Mesothelial cell of epicardium (in vitro differentiated cells): ENCODE data around the gene NUP188. TPM values are rescaled to one million over a fixed set of nuclear protein-coding genes. Genes with fewer than 3 reads are reported as not detected.

Experiments
- DNase-seq, 2 experiments: peaks; one replicate each; pipeline ENCODE4 v3.0.0; 2021; ENCODE audit warnings: low spot score in 2 of 2; ENCODE audit not compliant: unreplicated experiment in 2 of 2
- H3K27ac Mint-ChIP-seq: 2 replicates; pipeline ENCODE4 v1.8.0; 2021; ENCODE audit warnings: mixed read lengths
- H3K27me3 Mint-ChIP-seq: 2 replicates; pipeline ENCODE4 v1.8.0; 2021; ENCODE audit warnings: low read depth, mixed read lengths
- H3K36me3 Mint-ChIP-seq: 2 replicates; pipeline ENCODE4 v1.8.0; 2021; ENCODE audit warnings: mixed read lengths
- H3K4me1 Mint-ChIP-seq: 2 replicates; pipeline ENCODE4 v1.8.0; 2021; ENCODE audit warnings: mixed read lengths
- H3K4me3 Mint-ChIP-seq: 2 replicates; pipeline ENCODE4 v1.8.0; 2021; ENCODE audit warnings: mild to moderate bottlenecking, moderate library complexity, mixed read lengths
- H3K9me3 Mint-ChIP-seq: 2 replicates; pipeline ENCODE4 v1.8.0; 2021; ENCODE audit warnings: mixed read lengths
- total RNA-seq: library from RNA; stranded (reverse); gene quantifications from 3 replicates; pipeline ENCODE4 v1.2.1, GENCODE V29; 2021
- TF ChIP-seq, protein P1 (sequence below): fragments of 200-600 bp; sonication (generic); IDR thresholded peaks from one replicate; pipeline ENCODE4 v1.5.0; 2021; ENCODE audit warnings: antibody characterized with exemption; ENCODE audit not compliant: unreplicated experiment

Gene NUP188
- total RNA-seq, 1 donor from 2014 or later: 56.6 TPM

DNA sequence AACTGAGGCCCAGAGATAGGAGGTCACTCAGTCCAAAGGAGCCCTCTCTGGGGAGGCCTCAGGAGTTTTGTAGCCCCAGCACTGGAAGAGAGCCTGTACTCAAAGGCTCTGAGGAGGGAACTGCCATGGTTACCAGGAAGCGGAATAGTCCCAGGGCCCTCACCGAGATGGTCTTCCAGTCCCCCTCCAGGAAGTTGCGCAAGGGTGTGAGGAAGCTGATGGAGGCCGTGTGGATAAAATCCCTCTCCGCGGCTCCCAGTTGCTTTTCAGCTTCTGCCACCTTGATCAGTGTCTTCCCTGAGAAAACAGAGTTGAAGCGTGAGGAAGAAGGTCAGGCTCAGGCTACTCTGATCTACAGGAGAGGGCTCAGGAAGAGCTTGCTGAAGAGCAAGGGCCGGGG, 67.1 kb downstream of the NUP188 start:
- Mint-ChIP-seq H3K4me1 (no peaks in the 10 kb centered on the region), H3K36me3 (peaks cover 16% of the 10 kb centered on the region), H3K9me3 (no peaks in the 10 kb centered on the region), H3K27me3 (no peaks in the 10 kb centered on the region), H3K4me3 (no peak overlapping the region), H3K27ac (no peak overlapping the region)
- TF ChIP-seq, protein P1, sequence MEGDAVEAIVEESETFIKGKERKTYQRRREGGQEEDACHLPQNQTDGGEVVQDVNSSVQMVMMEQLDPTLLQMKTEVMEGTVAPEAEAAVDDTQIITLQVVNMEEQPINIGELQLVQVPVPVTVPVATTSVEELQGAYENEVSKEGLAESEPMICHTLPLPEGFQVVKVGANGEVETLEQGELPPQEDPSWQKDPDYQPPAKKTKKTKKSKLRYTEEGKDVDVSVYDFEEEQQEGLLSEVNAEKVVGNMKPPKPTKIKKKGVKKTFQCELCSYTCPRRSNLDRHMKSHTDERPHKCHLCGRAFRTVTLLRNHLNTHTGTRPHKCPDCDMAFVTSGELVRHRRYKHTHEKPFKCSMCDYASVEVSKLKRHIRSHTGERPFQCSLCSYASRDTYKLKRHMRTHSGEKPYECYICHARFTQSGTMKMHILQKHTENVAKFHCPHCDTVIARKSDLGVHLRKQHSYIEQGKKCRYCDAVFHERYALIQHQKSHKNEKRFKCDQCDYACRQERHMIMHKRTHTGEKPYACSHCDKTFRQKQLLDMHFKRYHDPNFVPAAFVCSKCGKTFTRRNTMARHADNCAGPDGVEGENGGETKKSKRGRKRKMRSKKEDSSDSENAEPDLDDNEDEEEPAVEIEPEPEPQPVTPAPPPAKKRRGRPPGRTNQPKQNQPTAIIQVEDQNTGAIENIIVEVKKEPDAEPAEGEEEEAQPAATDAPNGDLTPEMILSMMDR: no peak
- DNase-seq: no peak

DNA sequence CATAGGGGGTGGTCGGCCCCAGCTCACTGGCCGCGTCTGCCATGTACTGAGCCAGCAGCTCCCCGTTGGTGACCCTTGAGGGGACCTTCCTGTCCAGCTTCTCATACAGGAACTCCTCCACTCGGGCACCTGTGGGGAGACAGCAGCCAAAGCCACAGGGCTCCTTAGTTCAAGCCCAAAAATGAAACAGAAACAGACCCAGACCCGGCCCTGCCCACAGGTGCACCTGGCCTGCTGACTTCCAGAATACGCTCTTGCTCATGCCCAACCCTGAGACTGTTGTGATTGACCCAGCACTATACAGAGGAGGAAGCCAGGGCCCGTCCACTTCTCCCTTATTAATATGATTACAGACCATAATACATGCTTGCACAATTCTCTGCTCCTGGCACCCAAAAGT, 73.6 kb downstream of the NUP188 start:
- Mint-ChIP-seq H3K36me3 (peaks cover 8% of the 10 kb centered on the region), H3K4me3 (no peak overlapping the region), H3K27ac (peak overlapping the region; percentile 30), H3K4me1 (peaks cover 25% of the 10 kb centered on the region), H3K9me3 (no peaks in the 10 kb centered on the region), H3K27me3 (no peaks in the 10 kb centered on the region)
- TF ChIP-seq, protein P1: no peak
- no peak for DNase-seq

DNA sequence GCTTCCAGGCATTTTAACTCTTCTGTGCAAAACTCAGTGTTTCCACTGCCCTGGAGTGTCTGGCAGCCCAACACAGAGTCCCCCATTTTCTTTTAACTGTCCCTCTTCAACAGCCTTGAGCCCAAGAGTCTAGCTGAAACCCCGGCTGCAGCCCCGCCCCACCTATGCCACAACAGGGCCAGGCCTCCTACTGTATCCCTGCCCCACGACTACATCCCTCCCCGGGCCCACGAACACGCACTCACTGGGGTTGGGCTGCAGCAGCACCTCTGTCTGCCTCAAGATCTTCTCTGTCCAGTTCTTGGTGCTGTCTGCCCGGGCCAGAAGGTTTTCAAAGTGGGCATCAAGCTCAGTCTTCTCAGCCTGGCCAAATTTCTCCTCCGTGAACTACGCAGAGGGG, 74.5 kb downstream of the NUP188 start:
- no peaks in the 10 kb centered on the region for H3K9me3 Mint-ChIP-seq
- peaks cover 6% of the 10 kb centered on the region for H3K36me3 Mint-ChIP-seq
- peak overlapping the region; percentile 69 for H3K27ac Mint-ChIP-seq
- H3K27me3 Mint-ChIP-seq: no peaks in the 10 kb centered on the region
- peaks cover 32% of the 10 kb centered on the region for H3K4me1 Mint-ChIP-seq
- DNase-seq: no peak
- H3K4me3 Mint-ChIP-seq: no peak overlapping the region
- TF ChIP-seq, protein P1: no peak

GRCh38 chr9:129023036-129023907, 75.8 kb downstream of the NUP188 start:
- no peak for DNase-seq
- TF ChIP-seq, protein P1: no peak
- H3K27me3 Mint-ChIP-seq: no peaks in the 10 kb centered on the region
- no peak overlapping the region for H3K4me3 Mint-ChIP-seq
- peak overlapping the region; percentile 83 for H3K27ac Mint-ChIP-seq
- H3K36me3 Mint-ChIP-seq: peaks cover 3% of the 10 kb centered on the region
- peaks cover 37% of the 10 kb centered on the region for H3K4me1 Mint-ChIP-seq
- H3K9me3 Mint-ChIP-seq: no peaks in the 10 kb centered on the region

DNA sequence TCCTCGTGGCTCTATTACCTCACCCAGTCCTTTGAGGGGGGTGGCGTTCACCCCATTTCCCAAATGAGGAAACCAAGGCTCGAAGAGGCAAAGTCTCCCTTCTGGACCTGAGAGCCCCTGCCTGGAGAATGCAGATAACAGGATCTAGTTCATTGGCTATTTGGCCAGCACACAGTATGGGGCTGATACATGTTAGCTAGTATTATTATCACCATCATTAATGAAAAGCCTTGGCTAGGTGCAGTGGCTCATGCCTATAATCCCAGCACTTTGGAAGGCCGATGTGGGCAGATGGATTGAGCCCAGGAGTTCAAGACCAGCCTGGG, 76.4 kb downstream of the NUP188 start:
- Mint-ChIP-seq H3K27ac (no peak overlapping the region), H3K9me3 (no peaks in the 10 kb centered on the region), H3K4me3 (no peak overlapping the region), H3K36me3 (peaks cover 1% of the 10 kb centered on the region), H3K27me3 (no peaks in the 10 kb centered on the region), H3K4me1 (peaks cover 37% of the 10 kb centered on the region)
- TF ChIP-seq, protein P1: no peak
- no peak for DNase-seq
